ENCODE measurements around the gene PFKFB3.

GRCh38 chr10:6274040-6274439 is 71.3 kb downstream of the PFKFB3 start:
- TF ChIP-seq, protein P1, sequence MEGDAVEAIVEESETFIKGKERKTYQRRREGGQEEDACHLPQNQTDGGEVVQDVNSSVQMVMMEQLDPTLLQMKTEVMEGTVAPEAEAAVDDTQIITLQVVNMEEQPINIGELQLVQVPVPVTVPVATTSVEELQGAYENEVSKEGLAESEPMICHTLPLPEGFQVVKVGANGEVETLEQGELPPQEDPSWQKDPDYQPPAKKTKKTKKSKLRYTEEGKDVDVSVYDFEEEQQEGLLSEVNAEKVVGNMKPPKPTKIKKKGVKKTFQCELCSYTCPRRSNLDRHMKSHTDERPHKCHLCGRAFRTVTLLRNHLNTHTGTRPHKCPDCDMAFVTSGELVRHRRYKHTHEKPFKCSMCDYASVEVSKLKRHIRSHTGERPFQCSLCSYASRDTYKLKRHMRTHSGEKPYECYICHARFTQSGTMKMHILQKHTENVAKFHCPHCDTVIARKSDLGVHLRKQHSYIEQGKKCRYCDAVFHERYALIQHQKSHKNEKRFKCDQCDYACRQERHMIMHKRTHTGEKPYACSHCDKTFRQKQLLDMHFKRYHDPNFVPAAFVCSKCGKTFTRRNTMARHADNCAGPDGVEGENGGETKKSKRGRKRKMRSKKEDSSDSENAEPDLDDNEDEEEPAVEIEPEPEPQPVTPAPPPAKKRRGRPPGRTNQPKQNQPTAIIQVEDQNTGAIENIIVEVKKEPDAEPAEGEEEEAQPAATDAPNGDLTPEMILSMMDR (IDR thresholded peaks at IDR 0.05), result no peak
- no peak for TF ChIP-seq EZH2 (IDR thresholded peaks at IDR 0.05)

Data from neural progenitor cell (in vitro differentiated cells).